CD14-positive monocyte (primary cell): ENCODE data around the gene ISG15. TPM values are rescaled to one million over a fixed set of nuclear protein-coding genes. Genes with fewer than 3 reads are reported as not detected.

Source experiments
- DNase-seq, 3 donors: peaks; one replicate each; pipeline ENCODE4 v3.0.0-alpha.2; 2011 to 2022
- H2AFZ ChIP-seq: 2 replicates; pipeline ENCODE4 v1.6.0; 2012; ENCODE audit warnings: mild to moderate bottlenecking, low read depth, low read length, inconsistent platforms; ENCODE audit not compliant: insufficient read depth, poor library complexity, severe bottlenecking
- H3K27ac ChIP-seq, 2 donors: 1 replicate in 1 of 2; 2 replicates in 1 of 2; pipeline ENCODE4 v1.5.1; 2012 to 2013; ENCODE audit warnings: low read length in 2 of 2, control low read depth in 1 of 2, inconsistent platforms in 1 of 2, low read depth in 1 of 2, mild to moderate bottlenecking in 1 of 2
- H3K27me3 ChIP-seq, 2 donors: one replicate each; pipeline versions ENCODE4 v1.6.0 to v1.6.1; 2011 to 2013; ENCODE audit warnings: low read length in 2 of 2; ENCODE audit not compliant: control insufficient read depth in 2 of 2, insufficient read depth in 2 of 2
- H3K36me3 ChIP-seq, 2 donors: replicated peaks in 1 of 2; 1 replicate in 1 of 2; 2 replicates in 1 of 2; pipeline versions ENCODE4 v1.5.1 to v1.6.1; 2012 to 2013; ENCODE audit warnings: low read length in 2 of 2, control low read depth in 1 of 2, inconsistent platforms in 1 of 2, mild to moderate bottlenecking in 1 of 2; ENCODE audit not compliant: insufficient read depth in 2 of 2, control insufficient read depth in 1 of 2
- H3K4me1 ChIP-seq, 2 donors: 1 replicate in 1 of 2; 2 replicates in 1 of 2; pipeline versions ENCODE4 v1.5.1 to v1.6.1; 2012 to 2013; ENCODE audit warnings: low read length in 2 of 2, control low read depth in 1 of 2, inconsistent platforms in 1 of 2, mild to moderate bottlenecking in 1 of 2, moderate library complexity in 1 of 2; ENCODE audit not compliant: insufficient read depth in 2 of 2, control insufficient read depth in 1 of 2
- H3K4me2 ChIP-seq: replicated peaks from 2 replicates; pipeline ENCODE3; 2012; ENCODE audit warnings: low read length, moderate library complexity, mild to moderate bottlenecking; ENCODE audit not compliant: poor library complexity, severe bottlenecking; ENCODE audit errors: extremely low read depth
- H3K4me3 ChIP-seq, 3 experiments: fragments of 200-600 bp in 1 of 3; sonication (generic) in 1 of 3; replicated peaks in 1 of 3; 1 replicate in 2 of 3; 2 replicates in 1 of 3; pipeline ENCODE4 v1.5.1; 2011 to 2013; ENCODE audit warnings: low read length in 3 of 3, mild to moderate bottlenecking in 3 of 3, control low read depth in 2 of 3, low read depth in 2 of 3, inconsistent platforms in 1 of 3, moderate library complexity in 1 of 3
- H3K79me2 ChIP-seq: 2 replicates; pipeline ENCODE4 v1.6.0; 2012; ENCODE audit warnings: mild to moderate bottlenecking, control low read depth, inconsistent platforms, low read length, moderate library complexity; ENCODE audit not compliant: insufficient read depth
- H3K9ac ChIP-seq: 2 replicates; pipeline ENCODE4 v1.6.0; 2017; ENCODE audit warnings: low read length, mild to moderate bottlenecking; ENCODE audit not compliant: insufficient read depth, poor library complexity, severe bottlenecking
- H3K9me3 ChIP-seq, 2 donors: replicated peaks in 1 of 2; 1 replicate in 1 of 2; 2 replicates in 1 of 2; pipeline versions ENCODE4 v1.5.1 to v1.6.1; 2012 to 2013; ENCODE audit warnings: low read length in 2 of 2, control low read depth in 1 of 2; ENCODE audit not compliant: control insufficient read depth in 1 of 2, insufficient read depth in 1 of 2
- H4K20me1 ChIP-seq: 2 replicates; pipeline ENCODE4 v1.6.0; 2012; ENCODE audit warnings: mild to moderate bottlenecking, low read length, control low read depth, moderate library complexity; ENCODE audit not compliant: insufficient read depth
- H3K27ac Mint-ChIP-seq, 7 donors: one replicate each; pipeline ENCODE4 v1.8.0; 2020; ENCODE audit warnings: mild to moderate bottlenecking in 7 of 7, mixed read lengths in 7 of 7, moderate library complexity in 6 of 7, inconsistent platforms in 2 of 7
- H3K27me3 Mint-ChIP-seq, 3 donors: one replicate each; pipeline ENCODE4 v1.8.0; 2021 to 2022; ENCODE audit warnings: low read depth in 3 of 3, mild to moderate bottlenecking in 3 of 3, mixed read lengths in 3 of 3, moderate library complexity in 3 of 3, inconsistent platforms in 1 of 3
- H3K36me3 Mint-ChIP-seq, 2 donors: one replicate each; pipeline ENCODE4 v1.8.0; 2020; ENCODE audit warnings: mixed read lengths in 2 of 2, inconsistent platforms in 1 of 2, mild to moderate bottlenecking in 1 of 2
- H3K4me1 Mint-ChIP-seq: one replicate; pipeline ENCODE4 v1.8.0; 2020; ENCODE audit warnings: mild to moderate bottlenecking, mixed read lengths
- H3K4me3 Mint-ChIP-seq, 2 donors: one replicate each; pipeline ENCODE4 v1.8.0; 2020; ENCODE audit warnings: mild to moderate bottlenecking in 2 of 2, mixed read lengths in 2 of 2, moderate library complexity in 1 of 2
- H3K9me3 Mint-ChIP-seq, 7 donors: one replicate each; pipeline ENCODE4 v1.8.0; 2020 to 2022; ENCODE audit warnings: mixed read lengths in 7 of 7, mild to moderate bottlenecking in 6 of 7, moderate library complexity in 6 of 7, inconsistent platforms in 2 of 7
- CTCF ChIP-seq: fragments of 200-600 bp; IDR thresholded peaks from one replicate; pipeline ENCODE4 v1.8.0; 2022; ENCODE audit warnings: antibody characterized with exemption, mild to moderate bottlenecking
- WGBS: methylation state at CpG from one replicate; pipeline ENCODE4 v1.1.5; 2013; ENCODE audit warnings: missing lambda C conversion rate; ENCODE audit not compliant: insufficient coverage; 5-methylcytosine and 5-hydroxymethylcytosine counted together
- intact Hi-C, 2 donors: fragments of 100-400 bp; cut with micrococcal nuclease; formaldehyde crosslinking; loops; one replicate each; pipeline versions ENCODE4 v1.15.0 to v1.15.1; 2023
- polyA plus RNA-seq, 3 donors: library from polyadenylated mRNA; depleted of rRNA in 1 of 3; unstranded in 2 of 3; stranded (reverse) in 1 of 3; fragments of 300-500 nt in 2 of 3; fragments of >200 nt in 1 of 3; fragmentation: Illumina TruSeq in 2 of 3; gene quantifications; 1 replicate in 2 of 3; 2 replicates in 1 of 3; pipeline ENCODE4 v1.2.3, GENCODE V29; 2012 to 2021

Gene ISG15
- polyA plus RNA-seq, 3 donors = 128 to 241 (median 145) TPM

- no peak for TF ChIP-seq CTCF
- Mint-ChIP-seq H3K27me3 (peaks cover 0 to 4% (median 0%) of the 10 kb centered on the region in 3 donors), H3K4me3 (no peak overlapping the region), H3K27ac (no peak overlapping the region), H3K36me3 (no peaks in the 10 kb centered on the region), H3K4me1 (no peaks in the 10 kb centered on the region), H3K9me3 (peaks cover 0 to 4% (median 1%) of the 10 kb centered on the region in 7 donors)
- Histone ChIP-seq H2AFZ (no peak overlapping the region), H3K4me1 (no peaks in the 10 kb centered on the region), H3K4me2 (no peak overlapping the region), H3K4me3 (no peak overlapping the region), H3K27ac (no peak overlapping the region), H3K79me2 (no peaks in the 10 kb centered on the region), H3K9me3 (no peaks in the 10 kb centered on the region), H3K36me3 (no peaks in the 10 kb centered on the region), H3K27me3 (no peaks in the 10 kb centered on the region), H4K20me1 (no peaks in the 10 kb centered on the region), H3K9ac (no peak overlapping the region)
- 88% methylated on average over 15 of the region's 25 CpGs for WGBS
- intact Hi-C loops = no loop called here
- no peak for DNase-seq
These were observed 34.7 kb downstream of the ISG15 start for GRCh38 chr1:1047963-1048362.

GRCh38 chr1:1048765-1049164 lies 35.5 kb downstream of the ISG15 start:
- Histone ChIP-seq H3K9me3 (no peaks in the 10 kb centered on the region), H3K4me1 (no peaks in the 10 kb centered on the region), H3K27ac (no peak overlapping the region), H3K36me3 (no peaks in the 10 kb centered on the region), H2AFZ (no peak overlapping the region), H3K4me2 (no peak overlapping the region), H4K20me1 (no peaks in the 10 kb centered on the region), H3K9ac (no peak overlapping the region), H3K79me2 (no peaks in the 10 kb centered on the region), H3K4me3 (no peak overlapping the region), H3K27me3 (no peaks in the 10 kb centered on the region)
- intact Hi-C loops = no loop called here
- H3K27me3 Mint-ChIP-seq = peaks cover 0 to 4% (median 2%) of the 10 kb centered on the region in 3 donors
- TF ChIP-seq CTCF = no peak
- no peak for DNase-seq
- no peaks in the 10 kb centered on the region for H3K4me1 Mint-ChIP-seq
- no peaks in the 10 kb centered on the region for H3K36me3 Mint-ChIP-seq
- WGBS = 97% methylated on average over 13 of the region's 28 CpGs
- no peak overlapping the region for H3K27ac Mint-ChIP-seq
- H3K4me3 Mint-ChIP-seq = no peak overlapping the region
- H3K9me3 Mint-ChIP-seq = peaks cover 0 to 2% (median 0%) of the 10 kb centered on the region in 7 donors
